HG03025 (cell line): ENCODE data around the gene UBE2D2.

Experiments used
- ATAC-seq: cut with Tn5 transposase; IDR thresholded peaks from one replicate; pipeline ENCODE4 v1.9.1; 2021; ENCODE audit warnings: mild to moderate bottlenecking, moderate library complexity; ENCODE audit not compliant: unreplicated experiment, low FRiP score

Gene UBE2D2

GRCh38 chr5:139634028-139634325, 72.8 kb downstream of the UBE2D2 start:
- ATAC-seq: no peak

DNA sequence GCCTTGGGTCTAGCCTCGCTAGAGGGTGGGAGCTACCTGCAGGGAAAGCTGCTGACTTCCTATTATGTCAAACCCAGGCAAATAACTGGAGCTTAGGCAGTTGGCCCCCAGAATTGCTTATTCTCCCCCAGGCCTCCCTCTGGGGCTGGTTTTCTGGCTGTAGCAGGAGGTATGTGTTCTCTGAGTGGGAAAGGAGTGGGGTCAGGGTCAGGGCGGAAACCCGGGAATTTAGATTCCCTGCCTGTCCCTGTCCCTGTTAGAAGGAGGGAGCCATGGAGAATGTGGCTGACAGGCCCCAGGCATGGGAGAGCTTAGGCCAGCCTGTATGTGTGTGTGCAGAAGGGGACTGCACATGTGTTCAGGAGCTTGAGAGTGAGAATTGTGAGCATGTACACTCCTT, 73.4 kb downstream of the UBE2D2 start:
- ATAC-seq: no peak

DNA sequence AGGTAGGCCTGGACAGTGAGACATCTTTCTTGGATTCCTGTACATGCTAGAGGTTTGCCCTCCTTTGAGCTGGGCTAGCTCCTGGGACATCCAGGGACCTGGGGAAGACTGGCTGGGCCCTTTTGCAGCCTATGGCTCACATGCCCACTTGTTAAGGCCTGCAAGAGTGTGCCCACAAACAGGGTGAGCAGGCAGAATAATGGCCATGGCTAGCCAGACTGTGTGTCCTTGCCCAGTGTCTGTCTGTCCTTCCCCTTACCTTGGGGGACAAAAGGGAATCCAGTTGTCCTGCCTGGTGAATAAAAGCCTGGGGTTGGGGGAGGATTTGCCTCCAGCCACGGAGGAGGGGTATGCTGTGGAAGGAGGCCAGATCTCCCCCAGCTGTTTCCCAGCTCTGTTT, 74.1 kb downstream of the UBE2D2 start:
- no peak for ATAC-seq

GRCh38 chr5:139635606-139636206, 74.6 kb downstream of the UBE2D2 start:
- ATAC-seq: no peak

GRCh38 chr5:139636207-139636792, 75.2 kb downstream of the UBE2D2 start:
- ATAC-seq: peak; percentile 59

DNA sequence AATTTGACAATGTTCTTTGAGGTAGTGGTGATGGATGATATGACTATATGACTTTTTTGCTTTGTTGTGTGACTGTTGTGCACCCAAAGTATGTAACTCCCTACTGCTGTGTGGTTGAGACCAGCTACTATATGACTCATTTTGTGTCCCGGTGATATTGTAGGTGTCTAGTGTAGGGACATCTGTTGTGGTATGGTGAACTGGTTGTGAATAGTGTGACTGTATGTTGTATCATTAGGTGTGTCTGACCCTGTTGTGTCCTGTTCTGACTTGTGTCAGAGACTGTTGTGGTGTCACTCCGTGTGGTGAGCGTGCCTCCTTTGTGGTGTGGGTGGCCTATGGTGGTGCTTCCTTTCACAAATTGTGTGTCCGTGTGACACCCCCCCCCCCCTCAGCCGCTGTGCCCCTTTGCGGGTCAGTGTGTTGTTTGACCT, 75.9 kb downstream of the UBE2D2 start:
- no peak for ATAC-seq

GRCh38 chr5:139637438-139638089, 76.4 kb downstream of the UBE2D2 start:
- no peak for ATAC-seq

- no peak for ATAC-seq
Observed at GRCh38 chr5:139638090-139638735, 77.1 kb downstream of the UBE2D2 start.

GRCh38 chr5:139638736-139639618, 77.8 kb downstream of the UBE2D2 start:
- no peak for ATAC-seq

- no peak for ATAC-seq
Observed at GRCh38 chr5:139639619-139640380, 78.7 kb downstream of the UBE2D2 start.

- no peak for ATAC-seq
Observed at GRCh38 chr5:139640421-139641115, 79.4 kb downstream of the UBE2D2 start.

DNA sequence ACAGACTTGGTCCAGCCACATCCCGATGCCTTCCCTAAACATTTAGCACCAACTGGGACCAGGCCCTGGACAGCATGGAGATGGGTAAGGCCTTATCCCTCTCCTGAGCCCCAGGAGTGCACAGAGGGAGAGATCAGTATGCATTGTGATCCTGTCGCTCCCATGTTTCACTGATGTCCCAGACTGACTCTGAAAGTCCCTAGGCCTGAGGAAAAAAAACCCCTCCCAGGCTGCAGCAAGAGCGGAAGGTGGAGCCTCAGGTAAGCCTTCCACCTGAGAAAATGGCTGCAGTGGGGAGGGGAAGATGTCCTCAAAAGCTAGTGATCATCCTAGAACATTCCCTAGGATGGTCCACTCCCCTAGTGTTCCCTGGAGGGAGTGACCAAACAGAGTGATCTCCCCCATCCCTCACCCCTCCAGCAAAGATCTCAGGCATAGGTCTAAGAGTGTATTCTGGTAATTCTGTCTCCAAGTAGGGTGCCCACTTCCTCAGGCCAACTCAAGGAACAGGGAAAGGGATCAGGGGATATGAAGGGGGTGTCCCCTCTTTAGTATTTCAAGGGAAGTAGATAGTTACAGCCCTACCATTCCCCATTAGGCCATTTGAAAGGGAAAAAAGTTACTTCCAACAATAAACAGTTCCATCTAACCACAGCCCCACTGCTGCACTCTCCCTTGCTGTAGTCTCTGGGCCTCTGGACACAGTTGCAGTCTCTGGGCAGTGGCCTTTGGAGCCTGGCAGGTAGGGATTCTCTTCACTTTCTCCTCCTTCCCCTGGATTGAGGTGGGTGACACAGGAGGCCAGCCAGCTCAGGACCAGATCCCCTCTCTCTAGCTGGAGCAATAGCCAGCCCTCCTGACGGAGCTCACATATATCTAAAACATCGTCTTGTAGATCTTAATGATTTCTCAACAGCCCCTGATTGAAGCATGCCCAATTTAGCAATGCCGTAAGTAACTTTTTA, 80.3 kb downstream of the UBE2D2 start:
- no peak for ATAC-seq

GRCh38 chr5:139642213-139642612, 81.1 kb downstream of the UBE2D2 start:
- ATAC-seq: no peak

GRCh38 chr5:139642891-139643871, 82.0 kb downstream of the UBE2D2 start:
- ATAC-seq: no peak

DNA sequence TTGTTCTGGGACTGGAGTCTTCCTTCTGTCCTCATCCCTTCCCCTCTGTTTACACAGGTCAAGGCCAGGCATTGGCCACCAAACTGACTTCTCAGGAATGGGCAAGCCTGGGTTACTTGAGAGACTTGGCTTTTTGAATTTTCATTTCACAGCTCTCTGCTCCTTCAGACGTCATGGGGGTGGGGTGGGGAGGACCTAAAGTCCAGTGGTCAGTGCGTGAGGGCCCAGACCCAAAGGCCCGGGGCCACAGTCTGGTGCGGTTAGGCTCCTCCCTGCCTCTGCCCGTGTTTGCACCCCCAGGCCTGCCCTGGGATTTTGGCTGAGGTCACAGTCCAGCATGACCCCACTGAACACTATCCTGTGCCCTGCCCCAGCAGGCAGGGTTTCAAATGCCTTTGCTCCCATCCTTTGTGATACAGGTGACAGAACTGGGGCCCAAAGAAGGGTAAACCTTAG, 82.9 kb downstream of the UBE2D2 start:
- ATAC-seq: no peak

DNA sequence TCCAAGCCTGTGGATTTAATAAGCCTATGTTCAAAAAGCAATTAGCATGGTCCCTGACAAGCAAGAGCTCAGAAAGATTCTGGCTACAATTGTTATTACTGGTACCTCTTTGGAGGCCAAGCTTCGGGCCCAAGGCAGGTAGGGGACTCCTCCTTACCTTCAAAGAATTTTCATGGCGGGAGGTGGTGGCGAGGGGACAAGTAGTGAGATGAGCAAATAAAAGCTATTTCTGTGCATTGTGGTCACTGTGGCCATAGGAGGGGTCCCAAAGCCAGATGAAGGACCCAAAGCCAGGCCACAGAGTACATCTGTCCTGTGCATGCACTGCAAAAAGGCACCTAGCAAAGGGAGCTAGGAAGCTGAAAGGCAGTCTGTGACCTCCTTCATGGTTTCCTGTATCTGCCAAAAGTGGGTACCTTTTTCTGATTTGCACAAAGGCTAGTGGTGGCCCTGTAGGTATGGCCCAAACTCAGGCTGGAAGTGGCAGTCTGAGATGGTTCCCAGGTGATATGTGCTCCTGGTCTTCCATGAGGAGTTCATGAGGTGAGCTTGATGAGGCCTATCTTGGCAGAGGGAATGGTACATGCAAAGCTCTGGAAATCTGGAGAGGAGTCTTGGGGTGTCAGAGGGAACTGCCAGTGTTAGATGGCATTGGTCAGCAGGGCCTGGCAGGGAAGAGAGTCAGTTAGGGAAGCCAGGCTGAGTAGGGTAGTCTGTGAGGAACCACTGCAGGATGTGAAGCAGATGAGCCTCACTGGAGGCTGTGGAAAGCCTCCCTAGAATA, 83.7 kb downstream of the UBE2D2 start:
- ATAC-seq: no peak
